Epithelial cell of proximal tubule (primary cell): ENCODE results near the gene TMEM88. TPM values are rescaled to one million over a fixed set of nuclear protein-coding genes. Genes with fewer than 3 reads are reported as not detected.
"Not testable (repeated sequence)": the region's sequence is repeated elsewhere in the genome, so short reads cannot be mapped to it uniquely, and the experiment has no call there.

Experiments
- DNase-seq: peaks from one replicate; pipeline ENCODE4 v3.0.0-alpha.2; 2011; ENCODE audit warnings: low read depth
- H3K4me3 ChIP-seq: 2 replicates; pipeline ENCODE4 v1.5.1; 2011; ENCODE audit warnings: low read depth, mild to moderate bottlenecking, low read length
- CTCF ChIP-seq: conservative IDR thresholded peaks from 2 replicates; pipeline ENCODE4 v1.5.1; 2012; ENCODE audit warnings: low read depth, mild to moderate bottlenecking, low read length
- total RNA-seq: library from RNA; depleted of rRNA; stranded (reverse); fragments of >200 nt; gene quantifications from 2 replicates; pipeline ENCODE4 v1.2.3, GENCODE V29; 2015

TMEM88 gene
- total RNA-seq, 1 donor from 2014 or later: 7.3 TPM

- H3K4me3 ChIP-seq: peak overlapping the region; percentile 95
- DNase-seq: no peak
- no peak for TF ChIP-seq CTCF
Measured at GRCh38 chr17:7859028-7859427, 4.2 kb downstream of the TMEM88 start.

GRCh38 chr17:7862692-7863437 is 8.0 kb downstream of the TMEM88 start:
- TF ChIP-seq CTCF: peak; percentile 74
- no peak for DNase-seq
- H3K4me3 ChIP-seq: no peak overlapping the region

GRCh38 chr17:7864384-7864783 is 9.5 kb downstream of the TMEM88 start:
- H3K4me3 ChIP-seq, DNase-seq: not testable (repeated sequence)

- no peak for TF ChIP-seq CTCF
- DNase-seq: no peak
Measured at GRCh38 chr17:7864995-7865650, 10.3 kb downstream of the TMEM88 start.

GRCh38 chr17:7867881-7868329 is 13.0 kb downstream of the TMEM88 start:
- no peak overlapping the region for H3K4me3 ChIP-seq
- no peak for DNase-seq
- TF ChIP-seq CTCF: no peak

More at GRCh38 chr17:7864995-7865650, 10.3 kb downstream of the TMEM88 start:
- no peak overlapping the region for H3K4me3 ChIP-seq

GRCh38 chr17:7873051-7873450 is 18.2 kb downstream of the TMEM88 start:
- DNase-seq: no peak
- TF ChIP-seq CTCF: no peak
- no peak overlapping the region for H3K4me3 ChIP-seq

GRCh38 chr17:7875804-7876370 is 21.0 kb downstream of the TMEM88 start:
- TF ChIP-seq CTCF: no peak
- DNase-seq: no peak
- no peak overlapping the region for H3K4me3 ChIP-seq
